CD4-positive, alpha-beta T cell treated with Interleukin-21 for 1 hour (primary cell): ENCODE measurements around the gene DNAAF3.
"Not testable (repeated sequence)": the region's sequence is repeated elsewhere in the genome, so short reads cannot be mapped to it uniquely, and the experiment has no call there.

ENCODE experiments used
- DNase-seq: peaks from one replicate; pipeline ENCODE4 v3.0.0-alpha.2; 2020

DNAAF3 gene

DNA sequence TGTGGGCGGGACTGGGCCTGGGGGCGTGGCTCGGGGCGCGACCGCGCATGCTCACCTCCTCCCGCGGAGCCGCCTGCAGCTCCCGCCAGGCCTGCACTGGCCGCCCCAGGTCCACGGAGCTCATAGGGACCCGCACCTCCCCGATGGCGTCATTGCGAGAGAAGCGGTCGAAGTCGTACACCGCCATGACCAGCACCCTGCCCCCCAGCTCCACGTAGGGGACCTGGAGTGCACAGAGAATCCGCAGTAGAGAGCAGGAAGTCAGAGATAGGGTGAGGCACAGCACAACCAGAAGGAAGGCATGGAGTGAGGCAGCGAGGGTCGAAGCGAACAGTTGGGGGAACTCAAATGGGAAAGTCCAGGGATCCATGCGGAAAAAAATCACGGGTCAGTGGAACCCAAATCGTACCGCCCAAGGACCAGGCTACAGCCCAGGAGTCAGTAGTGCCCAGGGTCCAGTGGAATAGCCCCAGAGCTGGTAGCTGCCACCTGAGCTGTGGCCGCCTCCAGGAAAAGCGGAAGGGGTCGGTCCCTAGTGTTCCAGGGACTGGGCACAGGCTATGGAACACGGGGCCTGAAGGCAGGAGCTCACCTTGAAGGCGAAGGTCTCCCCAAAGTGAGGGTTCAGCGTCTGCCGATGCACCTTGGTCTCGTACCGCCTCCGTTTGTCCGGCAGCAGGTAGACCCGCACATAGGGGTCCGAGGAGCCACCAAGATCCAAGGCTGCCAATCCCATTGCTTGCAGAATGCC lies 8.9 kb upstream of the DNAAF3 start:
- DNase-seq: no peak

GRCh38 chr19:55174425-55175116 lies 8.2 kb upstream of the DNAAF3 start:
- no peak for DNase-seq

GRCh38 chr19:55173714-55174409 lies 7.4 kb upstream of the DNAAF3 start:
- peak; percentile 45 for DNase-seq

- no peak for DNase-seq
Observed at GRCh38 chr19:55173186-55173713, 6.8 kb upstream of the DNAAF3 start.

DNA sequence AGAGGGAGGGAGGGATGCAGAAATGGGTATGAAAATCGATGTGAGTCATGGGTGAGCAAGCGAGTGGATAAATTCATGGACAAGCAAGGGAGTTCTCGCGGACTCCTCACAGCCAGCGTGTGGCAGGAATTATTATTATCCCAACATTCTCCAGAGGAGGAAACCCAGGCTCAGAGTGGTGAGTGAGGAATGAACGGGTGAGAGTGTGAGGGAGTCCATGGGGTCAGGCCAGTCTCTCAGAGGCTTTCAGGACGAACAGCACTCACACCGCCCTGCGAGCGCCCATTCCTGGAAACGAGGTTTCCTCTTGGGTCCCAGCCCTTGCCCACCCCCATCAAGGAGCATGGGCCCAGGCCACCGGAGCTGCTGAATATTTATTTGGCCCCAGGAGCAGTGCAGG lies 6.3 kb upstream of the DNAAF3 start:
- no peak for DNase-seq

- DNase-seq: not testable (repeated sequence)
Observed at GRCh38 chr19:55172318-55172717, 5.9 kb upstream of the DNAAF3 start.

- no peak for DNase-seq
Observed at GRCh38 chr19:55171440-55171839, 5.0 kb upstream of the DNAAF3 start.

DNA sequence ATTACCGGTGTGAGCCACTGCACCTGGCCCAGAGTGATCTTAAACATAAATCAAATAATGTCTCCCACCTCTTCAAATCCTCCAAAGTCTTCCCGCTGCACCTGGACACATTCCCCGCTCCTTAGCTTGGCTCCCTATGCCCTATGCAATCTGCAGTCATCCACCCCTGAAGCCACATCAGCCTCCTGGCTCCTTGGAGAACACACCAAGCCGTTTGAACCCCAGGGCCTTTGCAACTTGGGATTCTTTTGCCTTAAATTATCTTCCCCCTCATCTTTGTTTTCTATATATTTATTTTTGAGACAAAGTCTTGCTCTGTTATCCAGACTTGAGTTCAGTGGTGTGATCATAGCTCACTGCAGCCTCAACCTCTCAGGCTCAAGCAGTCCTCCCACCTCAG lies 2.7 kb upstream of the DNAAF3 start:
- DNase-seq: no peak

- peak; percentile 62 for DNase-seq
Observed at GRCh38 chr19:55165952-55166529, 372 bp downstream of the DNAAF3 start.

DNA sequence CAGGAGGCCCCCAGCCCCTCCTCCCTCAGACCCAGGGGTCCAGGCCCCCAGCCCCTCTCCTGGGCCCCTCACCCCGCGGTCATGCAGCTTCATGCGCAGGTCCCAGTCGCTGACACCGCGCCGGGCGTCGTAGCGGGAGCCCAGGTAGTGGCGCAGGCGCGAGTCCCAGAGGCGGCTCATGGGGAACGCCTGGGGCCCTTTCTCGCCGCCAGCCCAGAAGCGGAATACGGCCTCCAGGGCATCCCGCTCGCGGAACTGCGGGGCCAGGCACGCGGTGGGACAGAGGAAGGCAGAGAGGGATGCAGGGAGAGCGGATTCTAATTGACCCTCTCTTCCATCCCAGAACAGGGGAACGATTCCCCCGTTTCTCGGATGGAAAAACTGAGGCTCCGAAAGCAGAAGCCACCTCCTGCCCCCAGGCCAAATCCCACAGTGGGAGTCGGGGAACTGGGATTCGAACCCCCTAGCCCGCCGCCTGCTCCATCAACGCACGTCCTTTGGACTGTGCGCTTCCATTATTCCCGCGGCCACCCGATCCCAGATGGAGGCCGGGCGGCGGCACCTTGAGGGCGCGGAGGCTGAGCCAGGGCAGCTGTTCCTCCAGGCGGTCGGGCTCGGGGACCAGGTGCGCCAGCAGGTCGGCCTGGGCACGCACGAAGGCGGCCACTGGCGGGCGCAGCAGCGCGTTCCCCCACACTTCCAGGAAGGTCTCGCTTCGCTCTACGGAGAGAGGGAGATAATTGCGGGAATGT lies 4.7 kb downstream of the DNAAF3 start:
- no peak for DNase-seq

GRCh38 chr19:55160986-55161365 lies 5.4 kb downstream of the DNAAF3 start:
- no peak for DNase-seq

- DNase-seq: peak; percentile 88
Observed at GRCh38 chr19:55160128-55160985, 6.1 kb downstream of the DNAAF3 start.

- no peak for DNase-seq
Observed at GRCh38 chr19:55158848-55159749, 7.3 kb downstream of the DNAAF3 start.

- no peak for DNase-seq
Observed at GRCh38 chr19:55158423-55158822, 8.0 kb downstream of the DNAAF3 start.

DNA sequence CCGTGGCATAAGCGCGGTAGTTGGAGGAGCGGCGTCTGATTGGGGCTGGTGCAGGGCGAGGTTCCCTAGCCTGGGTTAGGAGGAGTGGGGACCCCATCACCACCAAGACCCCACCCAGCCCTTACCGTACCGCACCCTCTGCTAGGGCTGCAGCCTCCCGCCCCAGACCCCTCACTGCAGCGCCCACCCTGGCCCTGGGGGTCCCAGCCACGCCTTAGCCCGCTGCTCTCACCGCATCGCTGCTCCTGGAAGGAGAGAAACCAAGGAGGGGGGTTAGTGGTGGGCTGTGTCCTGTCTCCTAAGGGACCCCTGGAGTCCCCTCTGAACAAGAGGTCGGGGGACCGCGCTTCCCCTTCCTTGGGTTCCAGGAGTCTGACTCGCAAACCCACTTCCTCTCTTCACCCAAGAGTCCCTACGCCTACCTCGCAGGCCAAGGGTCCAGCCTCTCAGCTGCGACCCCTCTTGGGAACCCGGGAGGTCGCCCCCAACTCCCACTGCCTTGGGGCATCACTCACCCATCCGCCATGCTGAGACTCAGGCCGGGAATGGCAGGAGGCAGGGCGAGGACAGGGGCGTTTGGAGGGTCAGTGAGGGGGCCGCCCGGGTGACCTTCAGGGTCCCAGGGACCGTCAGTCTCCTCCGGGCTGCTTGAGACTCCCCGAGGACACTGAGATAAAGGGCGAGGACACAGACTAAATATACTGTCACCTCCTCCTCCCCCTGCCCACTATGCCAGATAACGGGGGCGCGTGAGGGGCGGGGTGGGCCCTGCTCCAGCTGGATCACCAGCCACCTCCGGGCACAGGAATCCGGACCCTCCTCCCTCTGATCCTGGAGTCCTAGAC lies 9.1 kb downstream of the DNAAF3 start, which contains the start of gene TNNI3:
TNNI3 (minus strand) TSS at position 669 of the 845 bp plus-strand sequence; CDS start at position 526, 143 bp downstream.
- DNase-seq: no peak

DNA sequence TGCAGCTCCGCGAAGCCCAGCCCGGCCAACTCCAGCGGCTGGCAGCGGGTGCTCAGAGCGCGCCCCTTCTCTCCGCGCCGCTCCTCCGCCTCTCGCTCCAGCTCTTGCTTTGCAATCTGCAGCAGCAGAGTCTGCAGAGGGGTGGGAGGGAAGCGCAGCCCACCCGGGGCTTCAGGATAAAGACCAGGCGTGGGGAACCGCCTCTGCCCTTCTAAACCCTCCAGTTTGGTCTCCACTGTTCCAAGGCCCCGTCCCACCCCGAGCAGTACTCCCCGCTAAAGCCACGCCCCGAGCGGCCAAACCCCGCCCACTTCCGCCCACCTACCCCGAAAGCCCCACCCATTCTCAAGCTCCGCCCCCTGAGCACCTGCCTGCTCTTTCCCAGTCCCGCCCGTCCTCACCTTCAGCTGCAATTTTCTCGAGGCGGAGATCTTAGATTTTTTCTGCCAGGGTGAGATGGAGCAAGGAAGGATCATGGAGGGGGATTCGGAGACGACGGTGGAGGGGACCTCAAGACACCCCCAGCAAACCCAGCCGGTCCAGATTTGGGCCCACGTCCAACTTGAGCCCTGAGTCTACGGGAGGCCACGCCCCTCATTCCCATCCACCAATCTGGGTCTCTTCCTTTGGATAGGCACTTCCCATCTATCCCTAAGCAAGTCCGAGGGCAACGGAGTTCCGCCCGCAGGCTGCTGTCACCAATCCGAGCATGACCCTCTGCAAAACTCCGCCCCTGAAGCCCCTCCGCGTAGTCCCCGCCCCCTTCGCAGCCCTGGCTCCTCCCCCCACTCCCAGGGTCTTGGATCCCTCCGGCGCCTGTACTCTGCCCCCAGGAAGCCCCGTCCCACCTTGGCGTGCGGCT lies 10.0 kb downstream of the DNAAF3 start:
- peak; percentile 34 for DNase-seq

DNA sequence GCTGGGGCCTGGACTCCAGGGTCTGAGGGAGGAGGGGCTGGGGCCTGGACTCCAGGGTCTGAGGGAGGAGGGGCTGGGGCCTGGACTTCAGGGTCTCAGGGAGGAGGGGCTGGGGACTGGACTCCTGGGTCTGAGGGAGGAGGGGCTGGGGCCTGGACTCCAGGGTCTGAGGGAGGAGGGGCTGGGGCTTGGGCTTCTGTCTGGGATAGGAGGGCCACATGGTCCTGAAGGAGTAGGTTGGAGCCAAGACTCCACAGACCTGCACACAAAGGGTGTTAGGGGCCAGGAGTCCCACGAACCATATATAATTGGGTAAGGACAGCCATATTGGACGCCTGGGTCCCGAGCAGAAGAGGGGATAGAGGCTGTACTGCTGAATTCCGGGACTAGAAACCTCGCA lies 10.6 kb downstream of the DNAAF3 start:
- not testable (repeated sequence) for DNase-seq

- DNase-seq: no peak
Observed at GRCh38 chr19:55153652-55154264, 12.7 kb downstream of the DNAAF3 start.
